ENCODE results near the gene ACSL6.
"Not testable (repeated sequence)": the region's sequence is repeated elsewhere in the genome, so short reads cannot be mapped to it uniquely, and the experiment has no call there.

ACSL6 gene

GRCh38 chr5:131926168-131926567, 85.3 kb downstream of the ACSL6 start:
- DNase-seq: no peak

GRCh38 chr5:131916481-131916880, 95.0 kb downstream of the ACSL6 start:
- no peak for DNase-seq

- no peak for DNase-seq
Observed at GRCh38 chr5:131914472-131914871, 97.0 kb downstream of the ACSL6 start.

- no peak for DNase-seq
Observed at GRCh38 chr5:131913603-131914002, 97.9 kb downstream of the ACSL6 start.

GRCh38 chr5:131906668-131907067, 104.8 kb downstream of the ACSL6 start:
- DNase-seq: no peak

- not testable (repeated sequence) for DNase-seq
Observed at GRCh38 chr5:131902266-131902665, 109.2 kb downstream of the ACSL6 start.
